Measurements from ENCODE around the gene KDM7A. TPM values are rescaled to one million over a fixed set of nuclear protein-coding genes. Genes with fewer than 3 reads are reported as not detected.

The KDM7A gene
- total RNA-seq, 4 donors from 2014 or later: 38.0 to 59.3 (median 38.8) TPM

GRCh38 chr7:140085447-140085846 lies 91.3 kb downstream of the KDM7A start:
- peaks cover 0 to 28% (median 0%) of the 10 kb centered on the region in 3 donors for H3K36me3 ChIP-seq
- TF ChIP-seq POLR2A (IDR thresholded peaks at IDR 0.05) (no peak), CTCF (IDR thresholded peaks at IDR 0.05) (no peak)
- H3K9me3 ChIP-seq: no peaks in the 10 kb centered on the region
- H3K4me3 ChIP-seq: no peak overlapping the region
- H3K4me1 ChIP-seq: no peaks in the 10 kb centered on the region
- no peak overlapping the region for H3K27ac ChIP-seq
- no peak for DNase-seq
- no peaks in the 10 kb centered on the region for H3K27me3 ChIP-seq

DNA sequence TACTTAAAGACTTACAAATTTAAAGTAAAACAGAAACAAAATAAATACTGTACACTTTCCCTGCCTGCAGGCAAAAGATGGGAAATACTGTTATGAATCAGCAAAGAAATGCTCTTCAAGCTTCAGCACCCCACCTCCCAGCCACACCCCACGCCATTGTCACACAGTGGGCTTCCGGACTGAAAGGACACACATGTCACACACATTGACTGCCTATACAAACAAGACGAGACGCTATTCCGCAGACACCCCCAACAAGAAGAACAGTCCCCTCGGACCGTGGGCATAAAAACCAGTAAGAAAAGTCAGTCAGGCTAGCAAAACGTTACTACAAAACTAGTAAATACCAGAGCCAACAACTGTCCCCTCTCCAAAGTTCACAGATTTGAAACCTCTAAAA lies 91.8 kb downstream of the KDM7A start:
- peaks cover 0 to 24% (median 0%) of the 10 kb centered on the region in 3 donors for H3K36me3 ChIP-seq

GRCh38 chr7:140084142-140084655 lies 92.6 kb downstream of the KDM7A start:
- Histone ChIP-seq H3K4me3 (no peak overlapping the region), H3K27ac (no peak overlapping the region), H3K9me3 (no peaks in the 10 kb centered on the region), H3K36me3 (peaks cover 0 to 19% (median 0%) of the 10 kb centered on the region in 3 donors), H3K4me1 (no peaks in the 10 kb centered on the region), H3K27me3 (no peaks in the 10 kb centered on the region)
- no peak for TF ChIP-seq POLR2A (IDR thresholded peaks at IDR 0.05)
- no peak for TF ChIP-seq CTCF (IDR thresholded peaks at IDR 0.05)
- no peak for DNase-seq

More for the DNA sequence above, 91.8 kb downstream of the KDM7A start:
- H3K4me3 ChIP-seq: no peak overlapping the region
- no peak overlapping the region for H3K27ac ChIP-seq
- H3K4me1 ChIP-seq: no peaks in the 10 kb centered on the region
- DNase-seq: peak in 2 of 3 donors; percentile 64 to 73
- no peaks in the 10 kb centered on the region for H3K27me3 ChIP-seq
- TF ChIP-seq CTCF (IDR thresholded peaks at IDR 0.05) (no peak), POLR2A (IDR thresholded peaks at IDR 0.05) (no peak)
- H3K9me3 ChIP-seq: no peaks in the 10 kb centered on the region

- peaks cover 0 to 10% (median 0%) of the 10 kb centered on the region in 3 donors for H3K36me3 ChIP-seq
- no peaks in the 10 kb centered on the region for H3K4me1 ChIP-seq
- H3K27ac ChIP-seq: no peak overlapping the region
- H3K9me3 ChIP-seq: no peaks in the 10 kb centered on the region
- TF ChIP-seq CTCF (IDR thresholded peaks at IDR 0.05): no peak
- no peak for TF ChIP-seq POLR2A (IDR thresholded peaks at IDR 0.05)
- no peaks in the 10 kb centered on the region for H3K27me3 ChIP-seq
- DNase-seq: no peak
- H3K4me3 ChIP-seq: no peak overlapping the region
These were observed 94.0 kb downstream of the KDM7A start for GRCh38 chr7:140082770-140083169.

DNA sequence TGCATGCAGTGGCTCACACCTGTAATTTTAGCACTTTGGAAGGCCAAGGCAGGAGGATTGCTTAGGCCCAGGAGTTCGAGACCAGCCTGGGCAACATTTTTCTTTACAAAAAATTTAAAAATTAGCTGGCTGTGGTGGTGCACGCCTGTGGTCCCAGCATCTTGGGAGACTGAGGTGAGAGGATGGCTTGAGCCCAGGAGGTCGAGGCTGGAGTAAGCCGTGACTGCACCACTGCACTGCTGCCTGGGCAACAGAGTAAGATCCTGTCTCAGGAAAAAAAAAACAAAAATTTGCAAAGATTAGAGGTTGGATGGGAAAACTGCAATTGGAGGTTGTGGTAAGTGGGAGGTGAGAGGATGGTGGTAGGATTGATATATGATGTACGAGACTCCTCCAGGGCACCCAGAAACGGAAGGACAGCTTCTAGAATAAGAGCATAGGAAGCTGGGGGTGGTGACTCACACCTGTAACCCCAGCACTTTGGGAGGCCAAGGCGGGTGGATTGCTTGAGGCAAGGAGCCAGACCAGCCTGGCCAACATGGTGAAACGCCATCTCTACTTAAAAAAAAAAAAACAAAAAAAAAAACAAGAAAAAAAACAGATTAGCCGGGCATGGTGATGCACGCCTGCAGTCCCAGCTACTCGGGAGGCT lies 94.9 kb downstream of the KDM7A start:
- DNase-seq: no peak
- H3K4me3 ChIP-seq: no peak overlapping the region
- H3K27me3 ChIP-seq: no peaks in the 10 kb centered on the region
- H3K36me3 ChIP-seq: peaks cover 0 to 4% (median 0%) of the 10 kb centered on the region in 3 donors
- H3K9me3 ChIP-seq: no peaks in the 10 kb centered on the region
- H3K4me1 ChIP-seq: no peaks in the 10 kb centered on the region
- no peak for TF ChIP-seq POLR2A (IDR thresholded peaks at IDR 0.05)
- TF ChIP-seq CTCF (IDR thresholded peaks at IDR 0.05): no peak
- H3K27ac ChIP-seq: no peak overlapping the region

All from Peyer's patch (tissue), 4 donors.